ENCODE measurements around the gene TNIK. TPM values are rescaled to one million over a fixed set of nuclear protein-coding genes. Genes with fewer than 3 reads are reported as not detected.

Gene TNIK
- total and polyA plus RNA-seq, 10 of the 15 experiments (the other 5 are each of a cell fraction or from before 2014, with no cell fraction given): 13.9 to 74.3 (median 48.2) TPM

- TF ChIP-seq ESRRA (IDR thresholded peaks at IDR 0.05; ENCODE audit: low read length) (no peak), ZNF24 (IDR thresholded peaks at IDR 0.05) (no peak), CBX5 (IDR thresholded peaks at IDR 0.05; ENCODE audit: low read depth) (no peak), E2F4 (IDR thresholded peaks at IDR 0.05; ENCODE audit: low read depth, low read length) (no peak), HDAC6 (IDR thresholded peaks at IDR 0.05; ENCODE audit: unreplicated experiment) (no peak), RCOR1 (conservative IDR thresholded peaks at IDR 0.05; ENCODE audit: low read depth, low read length) (no peak)
- TF ChIP-seq, protein P1, sequence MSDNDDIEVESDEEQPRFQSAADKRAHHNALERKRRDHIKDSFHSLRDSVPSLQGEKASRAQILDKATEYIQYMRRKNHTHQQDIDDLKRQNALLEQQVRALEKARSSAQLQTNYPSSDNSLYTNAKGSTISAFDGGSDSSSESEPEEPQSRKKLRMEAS (IDR thresholded peaks at IDR 0.05; ENCODE audit: low read depth, low read length): no peak
These were observed 25.1 kb downstream of the TNIK start (continued) for GRCh38 chr3:171435143-171435542.

DNA sequence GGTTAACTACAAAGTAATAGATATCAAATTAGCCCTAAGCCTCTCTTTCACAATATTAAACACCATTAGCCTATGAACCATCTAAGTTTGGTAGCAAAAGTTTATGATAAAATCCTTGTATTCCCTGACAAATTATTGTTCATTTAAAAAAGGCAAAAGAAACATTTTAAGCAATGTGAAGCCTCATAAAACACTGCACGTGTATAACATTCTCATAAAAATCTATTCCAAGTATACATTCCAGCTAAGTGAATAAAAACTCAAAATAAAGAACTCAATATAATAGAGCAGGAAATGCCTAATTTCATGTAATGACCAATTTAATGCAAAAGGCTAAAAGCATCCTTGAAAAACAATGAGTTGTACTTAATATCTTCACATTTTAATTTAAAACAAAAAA is 27.7 kb downstream of the TNIK start:
- RAD21 ChIA-PET (ENCODE audit: unreplicated experiment): no interaction called here

More for the DNA sequence above, 27.7 kb downstream of the TNIK start:
- in situ Hi-C loops (cut with MboI): no loop called here
- ATAC-seq (no peak), DNase-seq (ENCODE audit: low read depth, low spot score) (no peak), FAIRE-seq (no peak)
- Histone ChIP-seq H3K4me2 (ENCODE audit: control insufficient read depth, insufficient read depth) (no peak overlapping the region), H3K79me2 (ENCODE audit: control insufficient read depth, insufficient read depth, low read length) (peaks cover 93% of the 10 kb centered on the region), H3K9ac (ENCODE audit: control insufficient read depth, insufficient read depth, low read length) (no peak overlapping the region), H3K4me3 (no peak overlapping the region), H4K20me1 (ENCODE audit: control insufficient read depth, insufficient read depth) (no peaks in the 10 kb centered on the region), H2AFZ (ENCODE audit: control insufficient read depth, low read depth, low read length) (no peak overlapping the region), H3K36me3 (ENCODE audit: control insufficient read depth in 2 of 2, insufficient read depth in 2 of 2, low read length in 1 of 2) (peaks cover 0 to 2% of the 10 kb centered on the region in 2 experiments; a peak in 2 of 4 replicates), H3K27ac (ENCODE audit: control insufficient read depth, insufficient read depth) (no peak overlapping the region), H3K27me3 (replicated peaks in 1 of 2; ENCODE audit: control insufficient read depth in 2 of 2, insufficient read depth in 2 of 2, low read length in 1 of 2) (no peaks in the 10 kb centered on the region), H3K4me1 (ENCODE audit: control insufficient read depth, insufficient read depth, low read length) (peaks cover 11% of the 10 kb centered on the region; the same call in 1 of the 2 replicates), H3K9me3 (replicated peaks; ENCODE audit: control insufficient read depth, insufficient read depth, low read length) (peaks cover 4% of the 10 kb centered on the region; the same call in 1 of the 3 replicates)
- 95% methylated on average over 1 of the region's 1 CpG for WGBS (ENCODE audit: insufficient coverage, insufficient replicate concordance, low lambda C conversion rate, missing lambda C conversion rate)
- CTCF ChIA-PET: no interaction called here
- intact Hi-C loops (cut with micrococcal nuclease; ENCODE audit: unreplicated experiment): no loop called here
- BruUV-seq (replicated peaks): no TSS peak
- SMC1A ChIA-PET (ENCODE audit: uncharacterized antibody, unreplicated experiment): no interaction called here
- POLR2A ChIA-PET: no interaction called here
- TF ChIP-seq STAT1 (conservative IDR thresholded peaks at IDR 0.05) (no peak), CREM (IDR thresholded peaks at IDR 0.05; ENCODE audit: low read depth) (no peak), EP300 (IDR thresholded peaks at IDR 0.05; ENCODE audit: borderline replicate concordance in 1 of 2, control insufficient read depth in 1 of 2, low read depth in 2 of 2, low read length in 2 of 2) (no peak), RELA (IDR thresholded peaks at IDR 0.05; ENCODE audit: borderline replicate concordance, partially characterized antibody) (no peak), RCOR1 (conservative IDR thresholded peaks at IDR 0.05; ENCODE audit: low read depth, low read length) (no peak), PKNOX1 (IDR thresholded peaks at IDR 0.05) (no peak), BRCA1 (IDR thresholded peaks at IDR 0.05; ENCODE audit: low read depth, low read length) (no peak), NFXL1 (IDR thresholded peaks at IDR 0.05; ENCODE audit: borderline replicate concordance) (no peak), E4F1 (IDR thresholded peaks at IDR 0.05; ENCODE audit: borderline replicate concordance, partially characterized antibody) (no peak), TARDBP (IDR thresholded peaks at IDR 0.05; ENCODE audit: borderline replicate concordance) (no peak), SMARCA5 (IDR thresholded peaks at IDR 0.05) (no peak)
- TF ChIP-seq, protein P1 (IDR thresholded peaks at IDR 0.05; ENCODE audit: low read depth, low read length): no peak

Data from GM12878 (cell line).